GM21717 (cell line): ENCODE measurements around the gene SARS2.
"Not testable (repeated sequence)": the region's sequence is repeated elsewhere in the genome, so short reads cannot be mapped to it uniquely, and the experiment has no call there.

ENCODE experiments used
- ATAC-seq: cut with Tn5 transposase; IDR thresholded peaks from one replicate; pipeline ENCODE4 v1.9.1; 2021; ENCODE audit warnings: mild to moderate bottlenecking, moderate library complexity; ENCODE audit not compliant: unreplicated experiment

Gene SARS2

DNA sequence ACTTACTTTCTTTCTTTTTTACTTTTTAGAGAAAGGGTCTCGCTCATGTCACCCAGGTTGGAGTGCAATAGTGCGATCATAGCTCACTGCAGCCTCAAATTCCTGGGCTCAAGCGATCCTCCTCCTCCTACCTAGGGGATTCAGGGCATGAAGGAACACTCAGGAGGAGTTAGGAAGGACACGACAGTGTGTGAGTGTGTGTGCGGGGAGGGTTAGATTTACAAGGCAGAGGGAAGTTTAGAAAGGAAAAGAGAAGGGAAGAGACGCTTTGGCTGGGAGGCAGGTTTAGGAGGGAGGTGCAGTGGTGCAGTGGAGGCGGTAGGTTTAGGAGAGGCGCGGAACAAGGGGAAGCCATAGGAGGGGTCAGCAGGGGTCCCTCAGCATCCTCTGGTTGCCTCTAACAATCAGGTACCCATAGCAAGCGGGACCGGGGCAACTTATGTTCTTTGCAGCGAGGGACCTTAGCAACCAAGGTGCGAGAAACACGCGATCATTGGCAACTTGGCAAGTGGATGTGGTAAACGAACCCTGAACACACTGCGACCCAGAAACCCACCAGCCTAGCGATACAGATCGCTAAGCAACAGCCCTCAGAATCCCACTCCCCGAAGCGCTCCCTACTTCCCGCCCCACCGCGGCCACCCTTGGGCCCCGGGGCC, 31.6 kb downstream of the SARS2 start:
- ATAC-seq, result peak; percentile 2

DNA sequence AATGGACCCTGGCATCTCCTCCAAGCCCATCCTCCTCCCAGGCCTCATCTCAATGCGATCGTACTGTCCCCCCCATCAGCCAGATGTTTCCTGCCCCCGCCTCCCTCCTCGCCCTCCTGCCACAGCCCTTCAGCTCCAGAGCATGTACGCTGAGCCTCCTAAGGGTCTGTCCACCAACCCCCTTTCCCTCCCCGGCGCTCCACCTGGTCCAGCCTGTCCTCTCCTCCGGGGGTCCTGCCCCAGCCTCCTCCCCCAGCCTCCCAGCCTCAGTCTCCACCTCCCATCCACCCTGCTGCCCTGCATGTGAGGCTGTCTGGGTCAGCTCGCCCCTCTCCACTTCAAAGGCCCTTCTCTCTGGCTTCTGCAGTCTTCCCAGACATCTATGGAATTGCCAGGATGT, 35.6 kb downstream of the SARS2 start:
- ATAC-seq, result no peak

DNA sequence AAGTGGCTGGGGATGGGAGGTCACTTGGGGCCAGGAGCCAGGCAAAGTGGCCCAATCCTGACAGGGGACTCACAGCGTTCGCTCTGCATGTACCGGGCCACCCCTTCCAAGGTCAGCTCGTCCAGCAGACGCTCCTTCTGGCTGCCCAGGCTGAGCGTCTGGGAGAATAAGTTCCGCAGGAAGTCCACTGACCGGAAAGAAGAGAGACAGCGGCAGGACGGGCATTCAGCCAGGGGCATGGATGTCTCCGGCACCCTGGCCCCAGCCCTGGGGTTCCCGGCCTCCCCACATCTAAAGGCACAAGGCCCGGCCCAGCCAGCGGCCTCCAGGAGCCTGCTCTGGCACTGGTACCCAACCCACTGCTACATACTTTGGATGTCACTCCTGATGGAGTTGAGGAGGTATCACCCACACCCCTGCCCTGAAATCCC, 37.2 kb downstream of the SARS2 start:
- no peak for ATAC-seq

DNA sequence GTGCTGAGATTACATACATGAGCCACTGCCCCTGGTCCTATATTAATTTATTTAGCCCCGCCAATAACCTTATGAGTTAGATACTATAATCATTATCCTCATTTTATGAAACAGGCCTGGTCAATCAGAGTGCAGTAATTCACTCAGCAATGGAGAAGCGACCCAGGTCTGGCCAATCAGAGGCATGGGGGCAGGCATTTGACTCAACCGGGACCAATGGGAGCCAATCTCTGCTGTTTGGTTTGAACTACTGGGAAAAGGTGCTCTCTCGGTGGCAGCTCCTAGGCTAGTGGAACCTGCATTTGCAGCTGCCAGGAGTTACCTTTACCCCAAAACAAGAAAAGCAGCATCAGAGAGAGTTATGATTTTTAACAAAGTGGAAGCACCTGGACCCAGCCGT, 37.7 kb downstream of the SARS2 start:
- ATAC-seq, result no peak

DNA sequence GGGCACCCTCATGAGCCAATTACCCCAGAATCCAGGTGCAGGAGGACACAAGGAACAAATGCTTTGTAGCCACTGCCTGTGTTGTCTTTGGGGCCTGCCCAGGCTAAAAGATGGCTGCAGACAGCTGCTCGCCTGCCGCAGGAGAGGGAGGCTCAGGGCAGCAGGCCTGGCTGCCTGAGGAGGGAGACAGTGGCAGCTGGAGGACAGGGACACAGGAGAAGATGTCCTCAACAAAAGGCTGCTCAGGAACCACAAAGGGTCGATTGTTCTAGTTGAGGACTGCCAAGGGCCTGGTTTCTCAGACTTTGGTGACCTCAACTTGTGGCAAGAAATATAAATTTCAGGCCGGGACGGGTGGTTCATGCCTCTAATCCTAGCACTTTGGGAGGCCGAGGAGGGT, 38.8 kb downstream of the SARS2 start:
- ATAC-seq, result no peak

DNA sequence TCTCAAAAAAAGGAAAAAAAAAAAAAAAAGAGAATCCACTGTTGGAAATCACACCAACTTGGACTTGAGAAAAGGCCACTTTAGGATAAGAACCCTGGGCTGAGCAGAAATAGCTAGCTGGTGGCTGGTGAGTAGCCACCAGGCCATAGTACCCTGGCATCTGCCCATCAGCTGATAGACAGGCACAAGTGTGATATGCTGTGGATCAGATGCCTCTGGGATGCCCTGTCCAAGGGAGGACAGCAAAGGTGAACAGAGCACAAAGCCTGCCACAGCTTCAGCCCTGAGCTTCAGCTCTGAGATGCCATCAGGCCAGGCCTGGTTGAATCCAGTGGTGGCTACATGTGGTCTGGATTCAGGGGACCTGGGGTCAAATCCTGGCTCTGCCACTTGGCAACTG, 39.9 kb downstream of the SARS2 start:
- no peak for ATAC-seq

DNA sequence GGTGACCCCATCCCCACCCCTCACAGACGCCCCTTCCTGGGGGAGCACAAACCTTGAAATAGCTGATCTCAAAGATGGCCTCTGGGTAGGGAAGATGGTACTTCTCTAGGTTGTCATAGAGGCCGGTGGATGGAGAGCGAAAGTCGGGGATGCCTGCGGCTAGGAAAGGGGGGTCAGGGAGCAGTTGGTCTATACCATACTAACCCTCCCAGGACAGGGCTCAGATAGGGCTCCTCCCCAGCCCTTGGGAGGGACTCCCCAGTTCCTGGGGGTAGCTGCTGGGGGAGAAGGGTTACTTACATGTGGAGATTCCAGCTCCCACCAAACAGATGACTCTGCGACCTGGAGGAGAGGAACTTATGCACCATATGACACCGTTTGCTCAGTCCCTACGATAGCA, 40.8 kb downstream of the SARS2 start:
- no peak for ATAC-seq

DNA sequence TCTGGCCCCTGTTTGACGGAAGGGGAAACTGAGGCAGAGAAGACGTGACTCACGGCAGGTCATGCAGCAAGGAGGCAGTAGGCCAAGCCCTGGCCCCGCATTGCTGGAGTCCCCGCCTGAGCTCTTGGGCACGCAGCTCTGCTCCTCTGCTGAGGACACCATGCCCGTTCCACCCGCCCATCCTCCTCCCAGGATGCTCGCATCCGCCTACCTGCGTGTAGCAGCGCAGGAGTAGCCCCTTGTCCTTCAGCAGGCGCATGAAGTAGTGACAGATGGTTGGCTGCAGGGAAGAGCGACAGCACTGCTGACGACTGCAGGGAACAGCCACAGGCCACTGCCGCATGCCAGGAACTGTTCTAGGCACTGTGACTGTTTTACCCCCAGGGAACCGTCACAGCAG, 41.7 kb downstream of the SARS2 start:
- no peak for ATAC-seq

DNA sequence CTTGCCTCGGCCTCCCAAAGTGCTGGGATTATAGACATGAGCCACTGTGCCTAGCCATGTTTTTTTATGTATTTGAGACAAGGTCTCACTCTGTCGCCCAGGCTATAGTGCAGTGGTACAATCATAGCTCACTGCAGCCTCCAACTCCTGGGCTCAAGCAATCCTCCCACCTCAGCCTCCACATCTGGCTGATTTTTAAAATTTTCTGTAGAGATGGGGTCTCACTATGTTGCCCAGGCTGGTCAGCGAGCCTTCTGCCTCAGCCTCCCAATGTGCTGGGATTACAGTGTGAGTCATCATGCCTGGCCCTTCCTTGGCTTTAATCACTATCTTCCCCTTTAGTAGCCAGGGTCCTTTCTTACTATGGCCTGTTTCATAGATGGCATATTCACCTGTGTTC, 45.9 kb downstream of the SARS2 start:
- not testable (repeated sequence) for ATAC-seq

DNA sequence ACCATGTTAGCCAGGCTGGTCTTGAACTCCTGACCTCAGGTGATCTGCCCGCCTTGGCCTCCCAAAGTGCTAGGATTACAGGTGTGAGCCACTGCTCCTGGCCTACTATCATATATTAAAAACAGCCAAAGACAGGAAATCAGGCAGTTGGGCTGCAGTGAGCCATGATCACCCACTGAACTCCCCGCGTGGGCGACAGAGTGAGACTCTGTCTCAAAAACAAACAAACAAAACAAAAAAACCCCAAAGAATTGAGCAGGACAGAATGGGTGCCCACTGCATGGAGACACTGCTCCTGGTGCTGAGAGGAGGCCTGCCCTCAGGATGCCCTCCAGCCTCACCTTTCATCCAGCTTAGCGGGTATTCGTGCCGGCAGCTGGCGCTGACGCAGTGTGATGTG, 47.3 kb downstream of the SARS2 start:
- ATAC-seq, result no peak

DNA sequence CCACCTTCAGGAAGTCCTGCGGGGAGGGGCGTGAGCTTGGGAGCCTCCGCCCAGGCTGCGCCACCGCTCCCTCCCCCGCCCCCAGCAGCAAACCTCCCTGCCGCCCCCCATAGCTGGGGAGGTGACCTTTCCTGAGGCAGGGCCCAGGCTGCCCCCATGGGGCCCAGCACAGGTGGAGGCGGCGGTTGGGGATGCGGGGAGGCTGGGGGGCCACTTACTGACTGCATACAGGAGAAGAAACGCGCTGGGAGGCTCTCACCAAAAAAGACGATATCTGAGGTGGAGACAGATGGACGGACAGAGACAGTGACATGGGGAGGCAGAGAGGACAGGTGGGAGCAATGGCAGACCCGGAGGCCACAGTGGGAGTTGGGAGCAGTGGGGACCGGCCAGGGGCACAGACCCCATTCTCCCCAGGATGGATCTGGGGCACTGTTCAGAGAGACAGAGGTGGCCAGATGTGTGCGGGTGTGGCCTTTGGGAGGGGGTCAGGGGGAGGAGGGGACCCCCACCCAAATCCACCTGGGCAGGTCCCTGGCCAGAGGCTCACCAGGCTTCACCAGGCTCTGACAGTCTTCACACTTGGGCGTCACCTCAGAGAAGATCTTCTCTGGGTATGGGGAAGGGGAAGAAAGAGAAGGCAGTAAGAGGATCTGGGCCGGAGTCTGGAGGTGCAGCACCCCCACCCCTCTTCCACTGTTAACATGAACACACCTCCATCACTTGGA, 49.5 kb downstream of the SARS2 start:
- ATAC-seq, result no peak

DNA sequence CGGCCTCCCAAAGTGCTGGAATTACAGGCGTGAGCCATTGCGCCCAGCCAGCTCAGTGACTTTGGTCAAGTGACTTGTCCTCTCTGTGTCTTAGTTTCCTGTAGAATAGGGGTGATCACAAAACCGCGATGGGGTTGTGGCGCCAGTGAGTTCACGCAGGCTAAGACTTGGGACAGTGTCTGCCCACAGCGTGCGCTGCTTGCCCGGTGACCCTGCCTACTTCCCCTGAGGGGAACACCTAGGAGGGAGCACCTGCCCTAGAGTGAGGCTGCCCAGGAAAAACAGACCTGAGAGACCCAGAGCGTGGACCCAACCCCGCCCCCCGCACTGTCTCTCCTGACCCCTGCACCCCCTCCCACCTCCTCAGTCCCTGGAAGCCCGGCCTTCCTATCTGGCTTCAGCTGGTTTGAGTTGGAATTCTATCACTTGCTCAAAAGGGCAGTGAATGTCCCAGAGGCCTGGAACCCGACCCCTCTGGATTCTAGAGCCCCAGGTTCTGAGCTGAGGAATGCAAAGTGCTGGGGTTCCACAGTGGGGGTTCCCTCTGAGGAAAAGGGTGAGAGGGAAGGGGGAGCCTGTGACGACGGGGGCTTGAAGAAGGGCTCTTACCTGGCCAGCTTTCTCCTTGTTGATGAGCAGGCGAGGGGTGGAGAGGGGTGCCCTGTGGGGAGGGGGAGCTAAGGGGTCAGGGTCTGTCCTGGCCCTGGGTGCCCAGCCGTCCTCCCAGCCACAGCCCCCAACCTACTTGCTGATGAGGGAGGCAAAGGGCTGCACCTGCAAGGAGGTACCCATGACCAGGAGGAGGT, 50.3 kb downstream of the SARS2 start:
- ATAC-seq, result no peak

DNA sequence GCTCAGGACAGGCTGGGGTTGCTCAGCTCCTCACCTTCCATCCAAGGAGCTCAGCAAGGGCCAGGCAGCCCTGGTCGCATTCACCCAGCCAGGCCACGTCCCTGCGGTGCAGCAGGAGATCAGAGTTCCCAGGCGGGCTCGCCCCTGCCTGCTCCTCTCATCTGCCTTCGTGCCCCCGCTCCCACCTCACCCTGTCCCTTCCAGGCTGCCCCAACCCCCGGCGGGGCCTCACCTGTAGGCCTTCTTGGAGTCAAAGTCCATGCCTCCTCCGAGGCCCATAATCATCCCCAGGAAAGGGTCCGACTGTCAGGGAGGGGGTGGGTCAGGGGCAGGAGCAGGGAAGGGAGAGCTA, 51.2 kb downstream of the SARS2 start:
- ATAC-seq, result no peak

DNA sequence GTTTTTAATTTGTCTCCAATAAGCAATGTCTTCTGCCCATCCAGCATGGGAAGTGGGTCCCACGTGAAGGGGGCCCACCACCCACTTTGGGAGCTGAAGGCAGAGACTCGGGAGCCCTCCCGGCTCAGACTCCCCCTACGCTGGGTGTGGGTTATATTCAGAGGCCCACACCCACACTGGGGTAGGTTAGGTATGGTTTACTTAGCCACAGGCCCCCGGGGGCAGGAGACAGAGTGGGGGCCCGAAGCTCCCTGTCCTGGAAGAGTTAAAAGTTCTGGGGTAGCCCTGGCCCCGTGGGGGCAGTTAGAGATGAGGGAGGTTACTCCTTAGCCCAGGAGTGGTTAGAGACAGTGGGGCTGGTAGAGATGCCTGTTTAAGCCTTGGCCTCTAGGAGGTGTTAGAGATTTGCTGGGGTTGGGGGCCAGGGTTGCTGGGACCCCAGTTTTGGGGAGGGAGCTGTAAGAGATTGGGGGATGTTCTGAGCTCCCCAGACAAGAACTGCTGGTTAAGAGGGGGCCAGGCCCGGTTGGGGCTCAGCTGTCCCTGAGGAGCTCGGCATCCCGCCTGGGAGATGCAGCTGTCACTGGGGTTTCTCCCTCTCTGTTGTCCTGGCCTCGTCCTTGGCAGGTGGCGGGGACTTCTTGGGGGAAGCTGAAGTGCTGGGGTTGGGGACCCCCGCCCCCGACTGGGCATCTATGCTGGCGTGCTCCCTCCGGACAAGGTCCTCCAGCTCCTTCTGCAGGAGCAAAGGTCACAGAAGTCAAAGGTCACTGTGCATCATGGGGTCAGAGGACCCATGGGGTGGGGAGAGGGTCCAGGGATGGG, 51.8 kb downstream of the SARS2 start:
- no peak for ATAC-seq

DNA sequence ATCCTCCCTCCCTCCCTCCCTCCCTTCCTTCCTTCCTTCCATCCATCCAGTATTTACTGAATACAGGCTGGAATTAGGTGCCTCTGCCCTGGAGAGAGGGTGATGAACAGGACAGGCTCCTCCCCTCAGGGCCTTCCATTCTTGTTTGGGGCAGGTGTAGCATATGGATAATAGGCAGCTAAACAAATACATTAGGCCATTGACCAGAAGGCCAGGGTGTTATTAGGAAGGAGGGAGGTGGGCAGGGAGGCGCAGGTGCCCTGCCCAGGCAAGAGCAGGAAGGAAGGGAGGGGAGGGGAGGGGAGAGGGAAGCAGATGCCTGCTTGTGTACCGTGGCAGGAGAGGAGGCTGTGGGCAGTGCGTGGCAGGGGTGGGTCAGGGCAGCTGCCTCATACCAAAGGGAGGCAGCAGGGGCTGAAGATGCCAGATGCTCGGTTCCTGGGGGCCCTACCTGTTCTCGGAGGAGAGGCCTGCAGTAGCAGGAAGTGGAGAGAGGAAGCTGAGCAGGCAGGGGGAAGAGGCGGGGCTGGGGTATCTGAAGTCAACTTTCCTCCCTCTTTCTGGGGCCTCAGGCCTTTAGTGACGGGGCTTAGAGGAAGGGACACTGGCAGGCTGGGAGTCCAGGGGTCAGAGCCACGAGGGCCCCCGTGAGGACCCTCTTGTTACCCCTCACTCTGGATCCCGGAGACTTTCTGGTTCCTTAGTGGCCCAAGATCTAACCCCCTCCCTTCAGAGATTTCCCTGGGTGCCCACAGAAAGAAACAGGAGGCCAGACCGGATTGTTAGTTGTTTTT, 52.6 kb downstream of the SARS2 start, which contains the start of gene RINL:
Gene RINL (minus strand): TSS at position 495 of the 794 bp plus-strand sequence. CDS start 1,533 bp downstream, outside the sequence.
- no peak for ATAC-seq

DNA sequence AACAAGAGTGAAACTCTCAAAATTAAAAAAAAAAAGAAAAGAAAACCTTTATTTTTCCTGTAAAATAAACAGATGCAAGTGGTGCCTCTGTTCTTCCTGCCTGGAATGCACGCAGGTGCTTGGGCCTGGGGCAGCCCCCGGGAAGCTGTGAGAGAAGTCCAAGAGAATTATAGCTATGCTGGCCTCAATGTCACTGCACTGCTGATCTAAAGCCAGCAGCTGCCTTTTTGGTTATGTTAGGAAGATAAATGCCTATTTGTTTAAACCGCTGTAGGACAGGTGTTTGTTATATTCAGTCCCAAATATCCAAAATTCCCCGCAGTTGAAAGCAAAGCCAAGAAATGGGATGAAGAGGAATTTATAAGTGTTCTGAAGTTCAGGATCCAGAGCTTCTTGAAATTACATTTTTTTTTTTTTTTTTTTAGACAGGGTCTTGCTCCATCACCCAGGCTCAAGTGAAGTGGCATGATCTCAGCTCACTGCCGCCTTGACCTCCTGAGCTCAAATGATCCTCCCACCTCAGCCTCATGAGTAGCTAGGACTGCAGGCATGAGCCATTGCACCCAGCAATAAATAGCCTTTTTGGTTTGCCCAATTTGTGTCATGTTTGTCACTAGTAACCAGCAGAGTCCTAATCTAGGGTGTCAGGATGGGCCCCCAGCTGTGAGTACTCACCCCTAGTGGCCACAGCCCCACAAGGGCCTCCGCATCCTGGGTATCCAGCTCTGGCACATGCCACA, 54.7 kb downstream of the SARS2 start:
- ATAC-seq, result no peak

DNA sequence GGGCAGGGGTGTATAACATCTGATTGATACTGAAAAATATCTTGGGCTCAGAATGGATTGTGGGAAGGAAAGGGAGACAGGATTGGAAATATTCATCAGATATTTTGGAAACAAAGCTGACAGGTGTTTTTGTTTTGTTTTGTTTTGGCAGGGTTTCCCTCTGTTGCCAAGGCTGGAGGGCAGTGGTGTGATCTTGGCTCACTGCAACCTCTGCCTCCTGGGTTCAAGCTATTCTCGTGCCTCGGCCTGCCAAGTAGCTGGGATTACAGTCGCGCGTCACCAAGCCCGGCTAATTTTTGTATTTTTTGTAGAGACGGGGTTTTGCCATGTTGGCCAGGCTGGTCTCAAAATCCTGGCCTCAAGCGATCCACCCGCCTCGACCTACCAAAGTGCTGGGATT, 57.2 kb downstream of the SARS2 start:
- ATAC-seq, result not testable (repeated sequence)

DNA sequence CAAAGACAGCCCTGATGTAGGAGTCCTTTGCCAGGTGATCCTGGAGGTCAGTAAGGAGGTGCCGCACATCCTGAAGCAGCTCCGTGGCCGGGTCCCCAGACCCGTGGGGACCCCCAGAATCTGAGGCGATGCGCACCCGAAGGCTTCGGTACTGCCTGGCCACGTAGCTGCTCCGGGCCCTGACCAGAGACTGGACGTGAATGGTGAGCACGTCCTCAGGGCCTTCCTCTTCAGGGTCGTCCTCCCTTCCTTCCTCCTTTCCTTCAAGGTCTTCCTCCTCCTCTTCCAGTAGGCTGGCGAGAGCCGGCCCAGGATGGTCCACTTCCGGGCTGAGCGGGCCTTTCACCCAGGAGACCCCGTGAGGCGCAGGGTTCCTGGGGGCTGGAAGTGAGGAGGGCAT, 60.0 kb downstream of the SARS2 start:
- ATAC-seq, result no peak

DNA sequence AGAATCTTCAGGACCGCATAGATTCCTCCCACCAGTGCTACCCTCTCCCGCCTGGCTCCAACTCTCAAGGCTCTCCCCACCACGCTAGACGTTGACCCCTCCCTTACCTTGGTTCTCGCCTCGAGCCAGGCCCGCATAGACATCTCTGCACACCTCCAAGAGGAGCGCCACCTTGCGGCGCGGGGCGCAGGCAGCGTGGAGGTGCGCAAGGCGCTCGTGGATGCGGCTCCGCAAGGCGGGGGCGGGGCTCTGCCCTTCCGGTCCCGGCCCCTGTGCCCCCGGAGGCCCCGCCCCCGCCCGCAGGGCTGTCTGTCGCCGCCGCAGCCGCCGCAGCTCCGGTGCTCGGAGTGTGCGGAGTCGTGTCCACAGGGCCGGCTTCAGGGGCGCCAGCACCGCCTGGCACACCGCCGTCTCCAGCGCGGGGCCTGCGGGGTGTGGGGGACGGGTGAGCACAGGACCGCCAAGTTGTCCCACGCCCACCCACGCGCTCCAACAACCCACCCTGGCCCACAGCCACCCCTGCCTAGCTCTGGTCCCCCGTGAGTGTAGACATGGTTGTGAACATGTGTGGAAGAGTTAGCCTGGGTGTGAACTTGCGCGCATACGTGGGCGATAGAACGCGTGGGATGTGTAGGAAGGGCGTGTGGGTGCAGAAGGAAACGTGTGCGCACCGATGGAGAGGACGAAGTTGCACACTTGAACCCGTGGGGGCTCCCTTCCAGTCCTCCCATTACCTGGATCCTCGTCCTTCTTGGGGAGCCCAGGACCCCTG, 60.5 kb downstream of the SARS2 start:
- peak; percentile 45 for ATAC-seq
